Measurements from ENCODE around the gene C4orf50. TPM values are rescaled to one million over a fixed set of nuclear protein-coding genes. Genes with fewer than 3 reads are reported as not detected.
"Not testable (repeated sequence)": the region's sequence is repeated elsewhere in the genome, so short reads cannot be mapped to it uniquely, and the experiment has no call there.

C4orf50 gene
- polyA plus RNA-seq, 4 donors = 0.04 to 0.49 TPM; not detected in 2

- Histone ChIP-seq H3K36me3 (ENCODE audit: control insufficient read depth in 3 of 3, insufficient read depth in 2 of 3, low read depth in 1 of 3, low read length in 3 of 3) (no peaks in the 10 kb centered on the region), H3K27me3 (ENCODE audit: control insufficient read depth in 3 of 3, insufficient read depth in 3 of 3, low read length in 3 of 3) (peaks cover 5 to 14% (median 8%) of the 10 kb centered on the region in 3 donors), H3K27ac (ENCODE audit: low read depth in 1 of 3, low read length in 2 of 3) (no peak overlapping the region), H3K4me1 (ENCODE audit: control insufficient read depth in 3 of 3, insufficient read depth in 2 of 3, low read depth in 1 of 3, low read length in 2 of 3) (no peaks in the 10 kb centered on the region), H3K9me3 (ENCODE audit: control insufficient read depth in 2 of 2, insufficient read depth in 1 of 2, low read depth in 1 of 2, low read length in 1 of 2) (no peaks in the 10 kb centered on the region), H3K4me3 (ENCODE audit: low read depth in 1 of 3, low read length in 3 of 3) (no peak overlapping the region)
- FAIRE-seq (no peak), DNase-seq (no peak)
- WGBS, 3 donors = 35 to 50% (median 40%) methylated on average over 50 to 54 of the region's 54 CpGs
Observed at GRCh38 chr4:6008092-6008551, 10.1 kb downstream of the C4orf50 start.

DNA sequence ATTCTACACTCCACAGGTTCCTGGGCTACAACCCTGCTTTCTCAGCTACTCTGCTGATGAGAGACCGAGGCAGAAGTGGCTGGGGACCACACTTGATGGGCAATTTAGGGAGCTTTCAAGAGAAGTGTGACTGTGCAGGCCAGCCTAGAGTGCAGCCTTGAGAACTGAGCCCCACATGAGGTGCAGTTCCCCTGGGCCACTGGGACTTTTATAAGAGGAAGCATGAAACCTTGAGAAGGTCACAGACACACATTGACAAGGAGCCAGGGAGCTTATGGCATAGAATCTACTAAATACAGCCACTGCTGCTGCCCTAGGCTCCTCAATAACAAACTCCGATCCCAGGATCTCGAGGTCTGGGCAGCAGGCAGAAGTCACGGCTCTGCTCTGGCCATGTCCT is 13.1 kb downstream of the C4orf50 start:
- H3K4me3 ChIP-seq (ENCODE audit: low read depth in 1 of 3, low read length in 3 of 3) = no peak overlapping the region
- DNase-seq (no peak), FAIRE-seq (no peak)
- peaks cover 5 to 11% (median 8%) of the 10 kb centered on the region in 3 donors for H3K27me3 ChIP-seq (ENCODE audit: control insufficient read depth in 3 of 3, insufficient read depth in 3 of 3, low read length in 3 of 3)
- WGBS, 3 donors = 66 to 79% (median 69%) methylated on average over 4 of the region's 4 CpGs
- no peaks in the 10 kb centered on the region for H3K36me3 ChIP-seq (ENCODE audit: control insufficient read depth in 3 of 3, insufficient read depth in 2 of 3, low read depth in 1 of 3, low read length in 3 of 3)
- H3K27ac ChIP-seq (ENCODE audit: low read depth in 1 of 3, low read length in 2 of 3) = no peak overlapping the region
- H3K4me1 ChIP-seq (ENCODE audit: control insufficient read depth in 3 of 3, insufficient read depth in 2 of 3, low read depth in 1 of 3, low read length in 2 of 3) = no peaks in the 10 kb centered on the region
- H3K9me3 ChIP-seq (ENCODE audit: control insufficient read depth in 2 of 2, insufficient read depth in 1 of 2, low read depth in 1 of 2, low read length in 1 of 2) = no peaks in the 10 kb centered on the region

- not testable (repeated sequence) for H3K27ac ChIP-seq (ENCODE audit: low read depth in 1 of 3, low read length in 2 of 3); H3K4me1 ChIP-seq (ENCODE audit: control insufficient read depth in 3 of 3, insufficient read depth in 2 of 3, low read depth in 1 of 3, low read length in 2 of 3); H3K9me3 ChIP-seq (ENCODE audit: control insufficient read depth in 2 of 2, insufficient read depth in 1 of 2, low read depth in 1 of 2, low read length in 1 of 2); FAIRE-seq; H3K27me3 ChIP-seq (ENCODE audit: control insufficient read depth in 3 of 3, insufficient read depth in 3 of 3, low read length in 3 of 3); H3K36me3 ChIP-seq (ENCODE audit: control insufficient read depth in 3 of 3, insufficient read depth in 2 of 3, low read depth in 1 of 3, low read length in 3 of 3); DNase-seq; H3K4me3 ChIP-seq (ENCODE audit: low read depth in 1 of 3, low read length in 3 of 3)
- 79 to 94% (median 86%) methylated on average over 1 of the region's 1 CpG for WGBS, 3 donors
Observed at GRCh38 chr4:6003485-6003884, 14.7 kb downstream of the C4orf50 start.

DNA sequence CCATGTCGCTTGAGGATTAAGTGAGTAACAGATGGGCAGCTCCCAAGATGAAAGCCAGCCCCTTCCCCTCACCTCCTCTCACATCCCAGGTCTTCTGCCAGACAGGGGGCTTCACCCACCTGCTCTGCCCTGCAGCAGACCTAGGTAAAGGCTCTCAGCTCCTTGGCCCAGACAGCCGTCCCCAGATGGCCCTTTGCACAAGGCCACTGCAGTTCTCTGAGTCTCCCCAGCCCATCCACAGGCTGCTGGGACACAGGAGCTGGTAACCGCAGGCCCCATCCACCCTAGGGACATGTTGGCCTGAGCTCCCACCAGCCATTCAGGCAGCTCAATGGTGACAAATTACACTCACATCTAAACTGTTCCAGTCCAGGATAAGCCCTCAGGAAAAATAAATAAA is 15.3 kb downstream of the C4orf50 start:
- Histone ChIP-seq H3K9me3 (ENCODE audit: control insufficient read depth in 2 of 2, insufficient read depth in 1 of 2, low read depth in 1 of 2, low read length in 1 of 2) (no peaks in the 10 kb centered on the region), H3K4me1 (ENCODE audit: control insufficient read depth in 3 of 3, insufficient read depth in 2 of 3, low read depth in 1 of 3, low read length in 2 of 3) (no peaks in the 10 kb centered on the region), H3K36me3 (ENCODE audit: control insufficient read depth in 3 of 3, insufficient read depth in 2 of 3, low read depth in 1 of 3, low read length in 3 of 3) (no peaks in the 10 kb centered on the region), H3K4me3 (ENCODE audit: low read depth in 1 of 3, low read length in 3 of 3) (no peak overlapping the region), H3K27me3 (ENCODE audit: control insufficient read depth in 3 of 3, insufficient read depth in 3 of 3, low read length in 3 of 3) (peaks cover 0 to 4% (median 1%) of the 10 kb centered on the region in 3 donors), H3K27ac (ENCODE audit: low read depth in 1 of 3, low read length in 2 of 3) (no peak overlapping the region)
- WGBS, 3 donors = 75 to 88% (median 78%) methylated on average over 3 of the region's 3 CpGs
- DNase-seq (no peak), FAIRE-seq (no peak)

GRCh38 chr4:6002492-6002833 is 15.8 kb downstream of the C4orf50 start:
- DNase-seq (no peak), FAIRE-seq (no peak)
- Histone ChIP-seq H3K4me3 (ENCODE audit: low read depth in 1 of 3, low read length in 3 of 3) (no peak overlapping the region), H3K36me3 (ENCODE audit: control insufficient read depth in 3 of 3, insufficient read depth in 2 of 3, low read depth in 1 of 3, low read length in 3 of 3) (no peaks in the 10 kb centered on the region), H3K4me1 (ENCODE audit: control insufficient read depth in 3 of 3, insufficient read depth in 2 of 3, low read depth in 1 of 3, low read length in 2 of 3) (no peaks in the 10 kb centered on the region), H3K27me3 (ENCODE audit: control insufficient read depth in 3 of 3, insufficient read depth in 3 of 3, low read length in 3 of 3) (peaks cover 0 to 4% (median 0%) of the 10 kb centered on the region in 3 donors), H3K27ac (ENCODE audit: low read depth in 1 of 3, low read length in 2 of 3) (no peak overlapping the region), H3K9me3 (ENCODE audit: control insufficient read depth in 2 of 2, insufficient read depth in 1 of 2, low read depth in 1 of 2, low read length in 1 of 2) (no peaks in the 10 kb centered on the region)
- 74 to 82% (median 76%) methylated on average over 5 of the region's 5 CpGs for WGBS, 3 donors

DNA sequence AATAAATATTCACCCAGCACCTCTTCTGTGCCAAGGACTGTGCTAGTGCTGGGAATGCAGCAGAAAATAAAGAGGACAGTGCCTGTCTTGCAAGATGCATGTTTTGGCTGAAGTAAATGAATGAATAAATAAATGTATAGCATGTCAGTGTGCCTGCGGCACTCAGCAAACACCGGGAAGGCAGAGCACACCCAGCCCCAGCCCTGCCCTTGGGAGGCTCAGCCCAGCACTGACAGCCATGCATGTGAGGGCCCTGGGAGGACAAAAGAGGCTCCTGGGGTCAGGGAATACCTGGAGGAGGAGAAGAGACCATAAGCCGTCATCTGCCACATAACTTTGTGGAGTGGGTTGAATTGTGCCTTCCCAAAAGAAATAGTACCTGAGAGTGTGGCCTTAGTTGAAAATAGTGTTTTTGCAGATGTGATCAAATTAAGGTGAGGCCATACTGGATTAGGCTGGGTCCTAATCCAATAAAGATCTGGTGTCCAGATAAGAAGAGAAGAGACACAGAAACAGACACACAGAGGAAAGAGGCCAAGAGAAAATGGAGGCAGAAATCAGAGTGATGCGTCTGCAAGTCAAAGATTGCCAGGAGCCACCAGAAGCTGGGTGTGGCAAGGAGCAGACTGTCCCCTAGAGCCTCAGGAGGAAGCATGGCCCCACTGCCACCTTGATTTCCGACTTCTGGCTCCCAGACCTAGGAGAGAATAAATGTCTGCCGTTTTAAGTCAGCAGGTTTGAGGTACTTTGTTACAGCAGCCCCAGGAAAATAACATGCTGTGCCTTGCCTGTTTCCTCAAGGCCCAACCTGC is 16.3 kb downstream of the C4orf50 start:
- 59 to 67% (median 64%) methylated on average over 6 of the region's 6 CpGs for WGBS, 3 donors
- Histone ChIP-seq H3K27me3 (ENCODE audit: control insufficient read depth in 3 of 3, insufficient read depth in 3 of 3, low read length in 3 of 3) (peaks cover 0 to 4% (median 0%) of the 10 kb centered on the region in 3 donors), H3K4me3 (ENCODE audit: low read depth in 1 of 3, low read length in 3 of 3) (no peak overlapping the region), H3K36me3 (ENCODE audit: control insufficient read depth in 3 of 3, insufficient read depth in 2 of 3, low read depth in 1 of 3, low read length in 3 of 3) (no peaks in the 10 kb centered on the region), H3K9me3 (ENCODE audit: control insufficient read depth in 2 of 2, insufficient read depth in 1 of 2, low read depth in 1 of 2, low read length in 1 of 2) (no peaks in the 10 kb centered on the region), H3K27ac (ENCODE audit: low read depth in 1 of 3, low read length in 2 of 3) (no peak overlapping the region), H3K4me1 (ENCODE audit: control insufficient read depth in 3 of 3, insufficient read depth in 2 of 3, low read depth in 1 of 3, low read length in 2 of 3) (no peaks in the 10 kb centered on the region)
- FAIRE-seq (no peak), DNase-seq (no peak)

GRCh38 chr4:5999830-6000365 is 18.3 kb downstream of the C4orf50 start:
- WGBS, 3 donors = 86 to 87% (median 87%) methylated on average over 9 of the region's 9 CpGs
- H3K4me1 ChIP-seq (ENCODE audit: control insufficient read depth in 3 of 3, insufficient read depth in 2 of 3, low read depth in 1 of 3, low read length in 2 of 3) = no peaks in the 10 kb centered on the region
- FAIRE-seq (no peak), DNase-seq (no peak)
- no peaks in the 10 kb centered on the region for H3K9me3 ChIP-seq (ENCODE audit: control insufficient read depth in 2 of 2, insufficient read depth in 1 of 2, low read depth in 1 of 2, low read length in 1 of 2)
- H3K4me3 ChIP-seq (ENCODE audit: low read depth in 1 of 3, low read length in 3 of 3) = no peak overlapping the region
- peaks cover 0 to 2% (median 0%) of the 10 kb centered on the region in 3 donors for H3K27me3 ChIP-seq (ENCODE audit: control insufficient read depth in 3 of 3, insufficient read depth in 3 of 3, low read length in 3 of 3)
- H3K27ac ChIP-seq (ENCODE audit: low read depth in 1 of 3, low read length in 2 of 3) = no peak overlapping the region
- H3K36me3 ChIP-seq (ENCODE audit: control insufficient read depth in 3 of 3, insufficient read depth in 2 of 3, low read depth in 1 of 3, low read length in 3 of 3) = no peaks in the 10 kb centered on the region

- H3K4me1 ChIP-seq (ENCODE audit: control insufficient read depth in 3 of 3, insufficient read depth in 2 of 3, low read depth in 1 of 3, low read length in 2 of 3) = no peaks in the 10 kb centered on the region
- FAIRE-seq (no peak), DNase-seq (no peak)
- WGBS, 3 donors = 78 to 87% (median 80%) methylated on average over 6 of the region's 6 CpGs
- no peaks in the 10 kb centered on the region for H3K9me3 ChIP-seq (ENCODE audit: control insufficient read depth in 2 of 2, insufficient read depth in 1 of 2, low read depth in 1 of 2, low read length in 1 of 2)
- no peaks in the 10 kb centered on the region for H3K36me3 ChIP-seq (ENCODE audit: control insufficient read depth in 3 of 3, insufficient read depth in 2 of 3, low read depth in 1 of 3, low read length in 3 of 3)
- H3K27ac ChIP-seq (ENCODE audit: low read depth in 1 of 3, low read length in 2 of 3) = no peak overlapping the region
- no peak overlapping the region for H3K4me3 ChIP-seq (ENCODE audit: low read depth in 1 of 3, low read length in 3 of 3)
- peaks cover 0 to 2% (median 0%) of the 10 kb centered on the region in 3 donors for H3K27me3 ChIP-seq (ENCODE audit: control insufficient read depth in 3 of 3, insufficient read depth in 3 of 3, low read length in 3 of 3)
Observed at GRCh38 chr4:5999356-5999755, 18.9 kb downstream of the C4orf50 start.
